CD4-positive, alpha-beta T cell (primary cell): Measurements from ENCODE around the gene INTS11. TPM values are rescaled to one million over a fixed set of nuclear protein-coding genes. Genes with fewer than 3 reads are reported as not detected.

Experiments
- ATAC-seq: fragments of 200-7000 bp; cut with Tn5 transposase; one replicate; pipeline ENCODE4 v1.10.0; 2022; ENCODE audit warnings: mild to moderate bottlenecking; ENCODE audit not compliant: poor library complexity
- CTCF ChIA-PET: fragments of 350-600 bp; sonication (Branson Sonifier 250); formaldehyde crosslinking; loops from one replicate; lab custom pipeline; 2021; ENCODE audit warnings: antibody characterized with exemption, inconsistent platforms; lab: Charles Lee
- POLR2A ChIA-PET: fragments of 350-600 bp; sonication (Branson Sonifier 250); formaldehyde crosslinking; loops from one replicate; lab custom pipeline; 2021; ENCODE audit warnings: antibody characterized with exemption, inconsistent platforms; lab: Charles Lee
- DNase-seq, 14 experiments: peaks; one replicate each; pipeline ENCODE4 v3.0.0-alpha.2; 2013 to 2020; ENCODE audit warnings: mixed read lengths in 2 of 14
- H3K27ac ChIP-seq, 2 donors: one replicate each; pipeline versions ENCODE4 v1.5.1 to v1.7.0; 2013; ENCODE audit warnings: low read length in 2 of 2, low read depth in 1 of 2, mild to moderate bottlenecking in 1 of 2
- H3K27me3 ChIP-seq, 2 experiments: 1 replicate in 1 of 2; 2 replicates in 1 of 2; pipeline versions ENCODE4 v1.6.1 to v1.7.0; 2013; ENCODE audit warnings: low read length in 2 of 2, control low read depth in 1 of 2, mild to moderate bottlenecking in 1 of 2, moderate library complexity in 1 of 2; ENCODE audit not compliant: insufficient read depth in 2 of 2, control insufficient read depth in 1 of 2
- H3K36me3 ChIP-seq: one replicate; pipeline ENCODE4 v1.6.1; 2013; ENCODE audit warnings: low read length, control low read depth; ENCODE audit not compliant: insufficient read depth
- H3K4me1 ChIP-seq: one replicate; pipeline ENCODE4 v1.6.1; 2013; ENCODE audit warnings: low read length, control low read depth; ENCODE audit not compliant: insufficient read depth
- H3K4me3 ChIP-seq: one replicate; pipeline ENCODE4 v1.5.1; 2013; ENCODE audit warnings: mild to moderate bottlenecking, low read length, moderate library complexity
- H3K9me3 ChIP-seq, 2 experiments: 1 replicate in 1 of 2; 2 replicates in 1 of 2; pipeline versions ENCODE4 v1.6.1 to v1.7.0; 2013; ENCODE audit warnings: low read length in 2 of 2, mild to moderate bottlenecking in 2 of 2, control low read depth in 1 of 2, moderate library complexity in 1 of 2; ENCODE audit not compliant: control insufficient read depth in 1 of 2, insufficient read depth in 1 of 2
- H3K27ac Mint-ChIP-seq: one replicate; pipeline ENCODE4 v1.8.0; 2020; ENCODE audit warnings: mixed read lengths
- H3K27me3 Mint-ChIP-seq: one replicate; pipeline ENCODE4 v1.8.0; 2021; ENCODE audit warnings: mixed read lengths
- H3K36me3 Mint-ChIP-seq: one replicate; pipeline ENCODE4 v1.8.0; 2021; ENCODE audit warnings: low read depth, mixed read lengths
- H3K4me1 Mint-ChIP-seq: one replicate; pipeline ENCODE4 v1.8.0; 2021; ENCODE audit warnings: low read depth, mixed read lengths
- H3K4me3 Mint-ChIP-seq: one replicate; pipeline ENCODE4 v1.8.0; 2020; ENCODE audit warnings: mild to moderate bottlenecking, mixed read lengths
- H3K9me3 Mint-ChIP-seq: one replicate; pipeline ENCODE4 v1.8.0; 2020; ENCODE audit warnings: mixed read lengths
- intact Hi-C, 2 experiments: fragments of 100-400 bp; cut with DNase I in 1 of 2; cut with micrococcal nuclease in 1 of 2; formaldehyde crosslinking; loops; one replicate each; pipeline versions ENCODE4 v1.15.1 to v1.9.0; 2023 to 2025; cut with DNase I, micrococcal nuclease
- total RNA-seq, 174 experiments: library from RNA in 2 of 174; stranded (reverse) in 2 of 174; gene quantifications; one replicate each; pipeline ENCODE4 v1.2.3 and lab custom pipeline; 2021 to 2026
- TF ChIP-seq, protein P1 (sequence below): fragments of 200-600 bp; IDR thresholded peaks from one replicate; pipeline ENCODE4 v1.8.0; 2022; ENCODE audit warnings: antibody characterized with exemption, mild to moderate bottlenecking

INTS11 gene
- total RNA-seq, 2 experiments from 2014 or later, result 130 to 137 TPM

DNA sequence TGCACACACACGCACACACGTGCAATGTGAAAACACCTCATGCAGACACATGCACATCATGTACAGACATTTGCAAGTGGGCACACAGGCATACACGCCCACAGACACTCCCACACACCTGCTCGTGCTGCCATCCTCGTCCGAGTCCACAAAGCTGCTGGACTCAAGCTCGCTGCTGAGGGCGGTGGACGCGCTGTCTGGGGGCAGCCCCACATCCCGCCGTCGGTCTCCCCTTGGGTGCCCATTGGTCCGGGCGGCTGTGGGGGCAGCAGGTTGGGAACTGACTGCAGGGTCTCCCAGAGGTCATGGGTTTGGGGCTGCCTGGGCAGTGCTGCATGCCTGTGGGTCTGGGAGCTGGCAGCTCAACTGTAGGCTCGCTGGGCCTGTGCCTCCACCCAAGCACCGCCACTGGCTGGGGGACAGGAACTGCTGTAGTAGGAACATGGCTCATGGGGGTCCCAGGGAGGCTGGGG is 17.1 kb upstream of the INTS11 start:
- ChIA-PET POLR2A (no interaction called here), CTCF (no interaction called here)
- H3K27ac Mint-ChIP-seq, result no peak overlapping the region
- ATAC-seq (no peak), DNase-seq (no peak)
- intact Hi-C loops, result no loop called here
- Histone ChIP-seq H3K27ac (no peak overlapping the region), H3K36me3 (peaks cover 15% of the 10 kb centered on the region), H3K27me3 (no peaks in the 10 kb centered on the region), H3K9me3 (no peaks in the 10 kb centered on the region), H3K4me1 (peaks cover 13% of the 10 kb centered on the region), H3K4me3 (no peak overlapping the region)
- H3K4me1 Mint-ChIP-seq, result peaks cover under 1% of the 10 kb centered on the region
- TF ChIP-seq, protein P1, sequence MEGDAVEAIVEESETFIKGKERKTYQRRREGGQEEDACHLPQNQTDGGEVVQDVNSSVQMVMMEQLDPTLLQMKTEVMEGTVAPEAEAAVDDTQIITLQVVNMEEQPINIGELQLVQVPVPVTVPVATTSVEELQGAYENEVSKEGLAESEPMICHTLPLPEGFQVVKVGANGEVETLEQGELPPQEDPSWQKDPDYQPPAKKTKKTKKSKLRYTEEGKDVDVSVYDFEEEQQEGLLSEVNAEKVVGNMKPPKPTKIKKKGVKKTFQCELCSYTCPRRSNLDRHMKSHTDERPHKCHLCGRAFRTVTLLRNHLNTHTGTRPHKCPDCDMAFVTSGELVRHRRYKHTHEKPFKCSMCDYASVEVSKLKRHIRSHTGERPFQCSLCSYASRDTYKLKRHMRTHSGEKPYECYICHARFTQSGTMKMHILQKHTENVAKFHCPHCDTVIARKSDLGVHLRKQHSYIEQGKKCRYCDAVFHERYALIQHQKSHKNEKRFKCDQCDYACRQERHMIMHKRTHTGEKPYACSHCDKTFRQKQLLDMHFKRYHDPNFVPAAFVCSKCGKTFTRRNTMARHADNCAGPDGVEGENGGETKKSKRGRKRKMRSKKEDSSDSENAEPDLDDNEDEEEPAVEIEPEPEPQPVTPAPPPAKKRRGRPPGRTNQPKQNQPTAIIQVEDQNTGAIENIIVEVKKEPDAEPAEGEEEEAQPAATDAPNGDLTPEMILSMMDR, result no peak
- peaks cover 7% of the 10 kb centered on the region for H3K36me3 Mint-ChIP-seq
- no peak overlapping the region for H3K4me3 Mint-ChIP-seq
- H3K27me3 Mint-ChIP-seq, result no peaks in the 10 kb centered on the region
- H3K9me3 Mint-ChIP-seq, result no peaks in the 10 kb centered on the region

GRCh38 chr1:1340791-1341548 is 16.5 kb upstream of the INTS11 start:
- H3K27me3 ChIP-seq, result no peaks in the 10 kb centered on the region
- Mint-ChIP-seq H3K4me1 (no peaks in the 10 kb centered on the region), H3K27me3 (no peaks in the 10 kb centered on the region), H3K27ac (no peak overlapping the region), H3K4me3 (no peak overlapping the region), H3K36me3 (peaks cover 7% of the 10 kb centered on the region), H3K9me3 (no peaks in the 10 kb centered on the region)
- ATAC-seq (no peak), DNase-seq (no peak)
- no peak overlapping the region for H3K4me3 ChIP-seq
- TF ChIP-seq, protein P1, result no peak
- ChIA-PET POLR2A (no interaction called here), CTCF (no interaction called here)
- H3K27ac ChIP-seq, result no peak overlapping the region
- peaks cover 11% of the 10 kb centered on the region for H3K4me1 ChIP-seq
- peaks cover 15% of the 10 kb centered on the region for H3K36me3 ChIP-seq
- H3K9me3 ChIP-seq, result no peaks in the 10 kb centered on the region
- intact Hi-C loops, result no loop called here

GRCh38 chr1:1340185-1340584 is 15.7 kb upstream of the INTS11 start:
- H3K27ac ChIP-seq, result no peak overlapping the region
- H3K27me3 ChIP-seq, result no peaks in the 10 kb centered on the region
- no peaks in the 10 kb centered on the region for H3K4me1 Mint-ChIP-seq
- no peaks in the 10 kb centered on the region for H3K9me3 ChIP-seq
- no peaks in the 10 kb centered on the region for H3K9me3 Mint-ChIP-seq
- H3K27ac Mint-ChIP-seq, result no peak overlapping the region
- CTCF ChIA-PET, result no interaction called here
- DNase-seq, result no peak
- H3K4me1 ChIP-seq, result peaks cover 3% of the 10 kb centered on the region
- ATAC-seq, result no peak
- intact Hi-C loops, result no loop called here
- H3K36me3 Mint-ChIP-seq, result peaks cover 7% of the 10 kb centered on the region
- no peaks in the 10 kb centered on the region for H3K27me3 Mint-ChIP-seq
- TF ChIP-seq, protein P1, result no peak
- POLR2A ChIA-PET, result no interaction called here
- no peak overlapping the region for H3K4me3 ChIP-seq
- peaks cover 15% of the 10 kb centered on the region for H3K36me3 ChIP-seq
- H3K4me3 Mint-ChIP-seq, result no peak overlapping the region
